Cardiac muscle cell (in vitro differentiated cells and primary cell): Measurements from ENCODE around the gene TSTD1. TPM values are rescaled to one million over a fixed set of nuclear protein-coding genes. Genes with fewer than 3 reads are reported as not detected.
A peak's percentile ranks its signal among the peaks of the same experiment; 100 is the strongest.
"Not testable (repeated sequence)": the region's sequence is repeated elsewhere in the genome, so short reads cannot be mapped to it uniquely, and the experiment has no call there.

ENCODE experiments used
- DNase-seq, 2 donors: peaks; one replicate each; pipeline versions ENCODE4 v3.0.0 to v3.0.0-alpha.2; 2010 to 2017; ENCODE audit warnings: low read depth in 1 of 2, low spot score in 1 of 2
- H3K27ac ChIP-seq: fragments of 200-600 bp; sonication (generic); 2 replicates; pipeline ENCODE4 v1.5.1; 2016
- H3K27me3 ChIP-seq: fragments of 200-600 bp; sonication (generic); 2 replicates; pipeline ENCODE4 v1.6.0; 2016; ENCODE audit warnings: control low read depth
- H3K36me3 ChIP-seq: fragments of 200-600 bp; sonication (generic); 2 replicates; pipeline ENCODE4 v1.5.1; 2016; ENCODE audit warnings: control low read depth
- H3K4me1 ChIP-seq: fragments of 200-600 bp; sonication (generic); 2 replicates; pipeline ENCODE4 v1.8.1; 2017; ENCODE audit warnings: low read depth, mild to moderate bottlenecking, mixed run types
- H3K4me3 ChIP-seq: fragments of 200-600 bp; sonication (generic); 2 replicates; pipeline ENCODE4 v1.5.1; 2016; ENCODE audit warnings: mild to moderate bottlenecking
- H3K9me3 ChIP-seq: fragments of 200-600 bp; sonication (generic); 2 replicates; pipeline ENCODE4 v1.5.1; 2017; ENCODE audit warnings: low read depth, mild to moderate bottlenecking, control low read depth
- polyA plus RNA-seq: library from polyadenylated mRNA; unstranded; fragments of >200 nt; fragmentation: Nextera tagmentation; extraction: Ambion mirVana; gene quantifications from 2 replicates; pipeline ENCODE4 v1.2.1, GENCODE V29; 2016
- total RNA-seq: library from RNA; depleted of rRNA; stranded (reverse); fragments of >200 nt; gene quantifications from 2 replicates; pipeline ENCODE4 v1.2.3, GENCODE V29; 2016
- TF ChIP-seq, protein P1 (sequence below): IDR thresholded peaks from 2 replicates; pipeline ENCODE4 v1.5.1; 2012; ENCODE audit warnings: low read depth, mild to moderate bottlenecking, low read length

The TSTD1 gene
- total and polyA plus RNA-seq, 2 experiments from 2014 or later: 262 to 448 TPM

GRCh38 chr1:161037661-161038522 lies 872 bp downstream of the TSTD1 start:
- DNase-seq: no peak
- no peaks in the 10 kb centered on the region for H3K27me3 ChIP-seq
- H3K9me3 ChIP-seq: no peaks in the 10 kb centered on the region
- peak overlapping the region; percentile 51 for H3K4me3 ChIP-seq
- TF ChIP-seq, protein P1, sequence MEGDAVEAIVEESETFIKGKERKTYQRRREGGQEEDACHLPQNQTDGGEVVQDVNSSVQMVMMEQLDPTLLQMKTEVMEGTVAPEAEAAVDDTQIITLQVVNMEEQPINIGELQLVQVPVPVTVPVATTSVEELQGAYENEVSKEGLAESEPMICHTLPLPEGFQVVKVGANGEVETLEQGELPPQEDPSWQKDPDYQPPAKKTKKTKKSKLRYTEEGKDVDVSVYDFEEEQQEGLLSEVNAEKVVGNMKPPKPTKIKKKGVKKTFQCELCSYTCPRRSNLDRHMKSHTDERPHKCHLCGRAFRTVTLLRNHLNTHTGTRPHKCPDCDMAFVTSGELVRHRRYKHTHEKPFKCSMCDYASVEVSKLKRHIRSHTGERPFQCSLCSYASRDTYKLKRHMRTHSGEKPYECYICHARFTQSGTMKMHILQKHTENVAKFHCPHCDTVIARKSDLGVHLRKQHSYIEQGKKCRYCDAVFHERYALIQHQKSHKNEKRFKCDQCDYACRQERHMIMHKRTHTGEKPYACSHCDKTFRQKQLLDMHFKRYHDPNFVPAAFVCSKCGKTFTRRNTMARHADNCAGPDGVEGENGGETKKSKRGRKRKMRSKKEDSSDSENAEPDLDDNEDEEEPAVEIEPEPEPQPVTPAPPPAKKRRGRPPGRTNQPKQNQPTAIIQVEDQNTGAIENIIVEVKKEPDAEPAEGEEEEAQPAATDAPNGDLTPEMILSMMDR: no peak
- H3K27ac ChIP-seq: peak overlapping the region; percentile 15
- peaks cover 29% of the 10 kb centered on the region for H3K36me3 ChIP-seq
- H3K4me1 ChIP-seq: peaks cover 32% of the 10 kb centered on the region

DNA sequence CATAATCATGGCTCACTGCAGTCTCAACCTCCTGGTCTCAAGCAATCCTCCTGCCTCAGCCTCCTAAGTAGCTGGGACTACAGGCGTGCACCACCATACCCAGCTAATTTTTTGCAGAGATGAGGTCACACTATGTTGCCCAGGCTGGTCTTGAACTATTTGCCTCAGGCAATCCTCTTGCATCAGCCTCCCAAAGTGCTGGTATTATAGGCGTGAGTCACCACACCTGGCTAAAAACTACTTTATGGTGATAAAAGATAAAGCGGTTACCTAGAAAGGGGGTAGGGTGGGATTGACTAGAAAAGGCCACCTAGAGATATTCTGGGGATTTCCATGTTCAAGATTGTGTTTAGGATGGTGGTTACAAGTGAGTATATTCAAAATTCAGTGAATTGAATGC lies 5.0 kb downstream of the TSTD1 start:
- H3K36me3 ChIP-seq: no peaks in the 10 kb centered on the region
- peak overlapping the region; percentile 41 for H3K27ac ChIP-seq
- H3K27me3 ChIP-seq: no peaks in the 10 kb centered on the region
- H3K9me3 ChIP-seq: no peaks in the 10 kb centered on the region
- TF ChIP-seq, protein P1: no peak
- no peak for DNase-seq
- H3K4me3 ChIP-seq: no peak overlapping the region
- H3K4me1 ChIP-seq: peaks cover 44% of the 10 kb centered on the region

DNA sequence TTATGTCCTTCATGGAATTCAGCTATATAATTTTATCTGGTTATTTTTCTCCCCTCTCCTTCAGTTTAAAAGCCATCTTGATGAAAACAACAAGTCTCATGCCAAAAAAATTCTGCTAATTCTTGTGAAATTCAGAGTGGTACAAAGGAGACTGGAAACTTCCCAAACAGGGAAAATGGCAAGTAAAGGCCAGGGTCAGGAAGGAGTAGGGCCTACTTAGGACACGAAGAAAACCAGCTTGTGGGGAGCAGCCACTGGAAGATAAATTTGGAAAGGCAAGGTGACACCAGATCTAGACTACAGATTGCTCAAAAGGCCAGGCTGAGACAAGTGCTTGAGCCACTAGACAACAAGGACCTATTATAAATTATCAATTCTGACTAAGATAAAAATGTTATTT lies 6.4 kb downstream of the TSTD1 start:
- Histone ChIP-seq H3K36me3 (no peaks in the 10 kb centered on the region), H3K27ac (peak overlapping the region; percentile 91), H3K9me3 (no peaks in the 10 kb centered on the region), H3K4me1 (peaks cover 36% of the 10 kb centered on the region), H3K4me3 (no peak overlapping the region), H3K27me3 (no peaks in the 10 kb centered on the region)
- TF ChIP-seq, protein P1: no peak
- peak; percentile 35 to 53 for DNase-seq

DNA sequence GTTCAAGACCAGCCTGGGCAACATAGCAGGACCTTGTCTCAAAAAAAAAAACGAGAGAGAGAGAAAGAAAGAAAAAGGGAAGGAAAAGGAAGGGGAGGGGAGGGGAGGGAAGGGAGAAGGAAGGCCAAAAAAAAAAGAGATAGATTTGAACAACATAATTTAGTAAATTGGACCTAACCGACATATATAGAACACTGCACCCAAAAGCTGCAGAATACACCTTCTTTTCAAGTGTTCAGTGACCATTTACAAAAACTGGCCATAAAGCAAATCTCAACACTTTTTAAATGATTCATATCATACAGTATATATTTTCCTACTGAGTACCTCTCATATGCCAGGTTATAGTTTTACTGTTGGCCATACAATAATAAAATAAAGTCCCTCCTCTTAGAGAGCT lies 6.9 kb downstream of the TSTD1 start:
- H3K4me1 ChIP-seq: peaks cover 31% of the 10 kb centered on the region
- H3K4me3 ChIP-seq: no peak overlapping the region
- H3K27ac ChIP-seq: peak overlapping the region; percentile 91
- H3K36me3 ChIP-seq: no peaks in the 10 kb centered on the region
- no peaks in the 10 kb centered on the region for H3K27me3 ChIP-seq
- no peaks in the 10 kb centered on the region for H3K9me3 ChIP-seq
- no peak for DNase-seq
- TF ChIP-seq, protein P1: no peak

DNA sequence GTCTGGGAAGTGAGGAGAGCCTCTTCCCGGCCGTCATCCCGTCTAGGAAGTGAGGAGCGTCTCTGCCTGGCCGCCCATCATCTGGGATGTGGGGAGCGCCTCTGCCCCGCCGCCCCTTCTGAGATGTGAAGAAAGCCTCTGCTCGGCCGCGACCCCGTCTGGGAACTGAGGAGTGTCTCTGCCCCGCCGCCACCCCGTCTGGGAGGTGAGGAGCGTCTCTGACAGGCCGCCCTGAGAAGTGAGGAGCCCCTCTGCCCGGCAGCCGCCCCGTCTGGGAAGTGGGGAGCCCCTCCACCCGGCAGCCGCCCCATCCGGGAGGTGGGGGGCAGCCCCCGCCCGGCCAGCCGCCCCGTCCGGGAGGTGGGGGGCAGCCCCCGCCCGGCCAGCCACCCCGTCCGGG lies 9.3 kb downstream of the TSTD1 start:
- H3K27ac ChIP-seq, H3K4me3 ChIP-seq, H3K9me3 ChIP-seq: not testable (repeated sequence)

DNA sequence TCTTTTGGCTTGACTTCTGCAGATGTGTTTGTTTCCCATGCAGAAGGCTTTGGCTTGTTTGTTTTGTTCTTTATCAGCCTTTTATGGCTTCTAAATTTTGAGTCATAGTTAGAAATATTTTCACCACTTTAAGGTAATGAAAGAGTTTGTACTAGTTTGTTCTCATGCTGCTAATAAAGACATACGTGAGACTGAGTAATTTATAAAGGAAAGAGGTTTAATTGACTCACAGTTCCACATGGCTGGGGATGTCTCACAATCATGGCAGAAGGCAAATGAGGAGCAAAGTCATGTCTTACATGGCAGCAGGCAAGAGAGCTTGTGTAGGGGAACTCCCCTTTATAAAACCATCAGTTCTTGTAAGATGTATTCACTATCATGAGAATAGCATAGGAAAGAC lies 11.8 kb downstream of the TSTD1 start:
- not testable (repeated sequence) for H3K27ac ChIP-seq, H3K4me3 ChIP-seq, H3K4me1 ChIP-seq, H3K36me3 ChIP-seq, DNase-seq, H3K27me3 ChIP-seq, H3K9me3 ChIP-seq

More for the DNA sequence above, 9.3 kb downstream of the TSTD1 start:
- not testable (repeated sequence) for H3K36me3 ChIP-seq, H3K27me3 ChIP-seq, DNase-seq
- H3K4me1 ChIP-seq: peaks cover 24% of the 10 kb centered on the region

- DNase-seq, H3K27ac ChIP-seq, H3K4me3 ChIP-seq, H3K36me3 ChIP-seq, H3K9me3 ChIP-seq, H3K27me3 ChIP-seq: not testable (repeated sequence)
- peaks cover 15% of the 10 kb centered on the region for H3K4me1 ChIP-seq
Observed at GRCh38 chr1:161022432-161022831, 16.3 kb downstream of the TSTD1 start.
